Activated CD4-positive, alpha-beta T cell treated with anti-CD3 and anti-CD28 coated beads for 4 hours (primary cell): Measurements from ENCODE around the gene HPCAL1.

ENCODE experiments used
- DNase-seq, 2 donors: peaks; one replicate each; pipeline ENCODE4 v3.0.0-alpha.2; 2020

The HPCAL1 gene

DNA sequence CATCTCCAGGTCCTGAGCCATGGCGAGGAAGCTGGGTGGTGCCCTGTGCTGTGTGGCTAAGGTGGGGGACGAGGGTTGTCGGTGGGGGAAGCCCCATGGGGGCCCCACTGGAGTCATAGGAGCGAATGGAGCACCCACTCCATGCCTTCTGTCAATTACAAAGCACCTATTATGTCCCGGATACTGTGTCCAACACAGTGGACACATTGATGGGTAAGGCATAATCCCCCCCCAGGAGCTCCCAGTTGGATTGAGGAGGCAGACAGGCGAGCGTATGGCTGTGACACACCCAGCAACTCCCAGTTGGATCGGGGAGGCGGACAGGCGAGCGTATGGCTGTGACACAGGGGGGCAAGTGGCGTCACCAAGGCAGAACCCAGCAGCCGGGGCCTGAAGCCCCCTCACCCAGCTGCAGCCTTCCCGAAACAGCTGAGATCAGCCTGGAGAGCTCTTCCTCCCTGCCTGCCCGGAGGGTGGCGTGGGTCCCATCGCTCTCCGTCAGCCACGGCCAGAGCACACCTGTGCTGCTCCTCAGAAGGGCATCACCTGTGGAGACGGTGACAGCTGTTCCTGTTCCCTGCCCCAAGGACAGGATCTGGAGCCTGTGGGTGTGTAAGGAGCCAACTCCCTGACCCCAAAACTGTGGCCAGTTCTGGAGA, 69.6 kb downstream of the HPCAL1 start:
- DNase-seq, result no peak

- no peak for DNase-seq
These were observed 70.1 kb downstream of the HPCAL1 start for GRCh38 chr2:10372862-10373240.

- DNase-seq, result no peak
These were observed 71.2 kb downstream of the HPCAL1 start for GRCh38 chr2:10373931-10374330.

DNA sequence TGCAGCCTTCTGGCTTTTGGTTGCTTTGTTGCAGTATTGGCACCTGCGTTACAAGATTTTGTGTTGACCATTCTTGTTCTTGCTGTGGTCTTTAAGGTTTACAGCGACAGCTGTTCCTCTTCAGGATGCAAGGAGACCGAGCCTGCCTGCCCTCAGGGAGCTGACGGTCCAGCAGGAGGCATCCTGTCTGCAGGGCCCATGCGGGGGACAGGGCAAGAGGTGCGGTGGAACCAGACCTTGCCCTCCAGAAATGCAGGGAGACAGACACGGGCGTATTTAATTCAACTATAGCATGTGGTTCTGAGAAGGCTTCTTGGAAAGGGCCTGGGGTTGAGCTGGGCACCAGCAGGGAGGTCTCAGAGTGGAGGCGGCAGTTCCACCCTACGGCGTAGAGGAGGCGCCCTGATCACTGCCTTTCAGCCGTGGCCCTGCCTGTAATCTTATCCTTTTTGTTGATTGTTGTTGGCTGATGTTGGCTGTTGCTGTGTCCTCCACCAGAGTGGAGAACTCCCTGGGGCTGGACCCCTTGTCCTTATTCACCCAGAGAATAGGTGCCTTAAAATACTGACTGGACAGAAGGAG, 71.7 kb downstream of the HPCAL1 start:
- DNase-seq, result no peak

DNA sequence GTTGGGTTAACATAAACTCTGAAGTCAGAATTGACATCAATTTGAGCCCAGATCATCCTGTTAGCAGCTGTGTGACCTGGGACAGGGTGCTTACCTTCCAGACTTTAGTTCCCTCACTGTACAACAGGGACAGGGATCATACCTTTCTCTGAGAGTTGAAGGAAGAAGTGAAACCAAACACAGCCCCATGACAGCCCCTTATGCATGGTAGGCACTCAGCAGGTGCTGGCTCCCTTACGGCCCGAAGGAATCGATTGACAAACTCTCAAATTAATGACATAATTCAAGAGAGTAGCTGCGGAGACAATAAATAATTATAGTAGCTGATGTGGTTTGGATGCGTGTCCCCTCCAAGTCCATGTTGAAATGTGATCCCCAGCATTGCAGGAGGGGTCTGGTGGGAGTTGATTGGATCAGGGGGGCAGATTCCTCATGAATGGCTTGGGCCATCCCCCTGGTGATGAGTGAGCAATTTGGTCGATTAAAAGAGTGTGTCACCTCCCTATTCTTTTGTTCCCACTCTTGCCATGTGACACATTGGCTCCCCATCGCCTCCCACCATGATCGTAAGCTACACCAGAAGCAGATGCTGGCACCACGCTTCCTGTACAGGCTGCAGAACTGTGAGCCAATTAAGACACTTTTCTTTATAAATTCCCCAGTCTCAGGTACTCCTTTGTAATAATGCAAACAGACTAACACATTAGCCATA, 73.0 kb downstream of the HPCAL1 start:
- peak; percentile 22 to 29 for DNase-seq

GRCh38 chr2:10377052-10377746, 74.5 kb downstream of the HPCAL1 start:
- no peak for DNase-seq

DNA sequence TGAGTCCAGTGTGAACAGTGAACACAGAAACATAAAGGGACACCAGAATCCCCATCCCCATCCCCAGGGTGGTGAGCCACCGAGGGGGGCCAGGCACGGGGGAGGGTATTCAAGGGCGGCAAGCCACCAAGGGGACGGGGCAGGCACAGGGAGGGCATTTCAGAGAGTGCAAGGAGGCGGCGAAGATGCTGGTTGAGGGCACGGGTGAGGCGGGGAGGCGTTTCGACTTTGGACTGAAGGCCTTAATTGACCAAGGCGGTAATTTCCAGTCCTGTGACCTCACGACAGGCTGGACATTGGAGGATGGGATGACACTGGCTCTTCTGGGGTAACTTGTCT, 75.0 kb downstream of the HPCAL1 start:
- DNase-seq, result no peak

DNA sequence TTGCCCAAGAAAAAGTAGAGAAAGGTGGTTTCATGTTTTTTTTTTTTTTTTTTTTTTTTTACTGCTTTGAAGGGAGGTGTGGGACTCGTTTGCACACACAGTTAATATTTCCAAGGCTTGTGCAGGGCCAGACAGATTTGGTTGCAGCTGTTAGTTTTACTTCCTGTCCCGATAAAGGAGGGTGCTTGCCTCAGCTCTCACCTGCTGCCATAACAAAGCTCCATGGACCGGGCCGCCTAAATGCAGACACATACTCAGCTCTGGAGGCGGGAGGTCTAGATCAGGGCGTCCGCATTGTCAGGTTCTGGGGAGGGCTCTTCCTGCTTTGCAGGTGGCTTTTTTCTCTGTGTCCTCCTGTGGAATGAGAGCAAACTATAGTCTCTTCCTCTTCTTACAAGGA, 75.5 kb downstream of the HPCAL1 start:
- peak; percentile 28 for DNase-seq

- no peak for DNase-seq
These were observed 77.6 kb downstream of the HPCAL1 start for GRCh38 chr2:10380048-10380926.

DNA sequence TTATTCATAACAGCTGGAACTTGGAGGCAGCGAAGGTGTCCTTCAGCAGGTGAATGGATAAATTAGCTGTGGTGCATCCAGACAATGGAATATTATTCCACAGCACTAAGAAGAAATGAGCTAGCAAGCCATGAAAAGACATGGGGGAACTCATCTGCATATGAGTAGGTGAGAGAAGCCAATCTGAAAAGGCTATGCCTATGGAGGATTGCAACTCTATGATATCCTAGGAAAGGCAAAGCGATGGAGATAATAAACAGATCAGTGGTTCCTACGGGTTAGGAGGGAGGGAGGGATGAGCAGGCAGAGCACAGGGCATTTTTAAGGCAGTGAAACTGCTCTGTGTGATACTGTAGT, 79.3 kb downstream of the HPCAL1 start:
- no peak for DNase-seq

DNA sequence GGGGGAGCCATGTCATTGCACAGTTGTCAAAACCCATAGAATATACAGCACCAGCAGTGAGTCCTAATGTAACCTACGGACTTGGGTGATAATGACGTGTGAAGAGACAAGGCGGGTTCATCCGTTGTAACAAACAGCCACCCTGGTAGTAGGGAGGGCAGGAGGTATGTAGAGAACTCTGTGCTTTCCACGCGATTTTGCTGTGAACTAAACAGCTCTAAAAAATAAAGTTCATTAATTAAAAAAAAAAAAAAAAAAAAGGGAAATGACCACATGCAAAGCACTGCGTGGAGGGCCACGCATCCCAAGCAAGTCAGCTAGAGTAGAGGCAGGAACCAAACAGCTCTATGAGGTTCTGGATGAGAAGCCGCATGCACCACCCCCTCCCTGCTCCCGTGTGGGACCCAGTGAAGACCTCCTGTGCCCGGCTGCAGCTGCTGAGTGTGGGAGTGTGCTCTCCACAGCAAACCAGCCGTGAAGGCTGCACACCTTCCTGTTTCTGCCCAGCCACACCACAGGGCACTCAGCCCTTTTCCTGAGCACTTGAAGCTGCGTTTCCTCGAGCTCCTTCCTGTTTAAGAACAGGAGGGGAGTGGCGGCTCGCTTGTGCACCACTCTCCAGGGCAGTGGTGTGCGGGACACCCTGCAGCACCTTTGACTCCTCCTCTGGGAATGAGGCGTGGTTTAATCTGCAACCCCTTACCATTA, 79.8 kb downstream of the HPCAL1 start:
- peak in 1 of 2 donors; percentile 19 for DNase-seq

DNA sequence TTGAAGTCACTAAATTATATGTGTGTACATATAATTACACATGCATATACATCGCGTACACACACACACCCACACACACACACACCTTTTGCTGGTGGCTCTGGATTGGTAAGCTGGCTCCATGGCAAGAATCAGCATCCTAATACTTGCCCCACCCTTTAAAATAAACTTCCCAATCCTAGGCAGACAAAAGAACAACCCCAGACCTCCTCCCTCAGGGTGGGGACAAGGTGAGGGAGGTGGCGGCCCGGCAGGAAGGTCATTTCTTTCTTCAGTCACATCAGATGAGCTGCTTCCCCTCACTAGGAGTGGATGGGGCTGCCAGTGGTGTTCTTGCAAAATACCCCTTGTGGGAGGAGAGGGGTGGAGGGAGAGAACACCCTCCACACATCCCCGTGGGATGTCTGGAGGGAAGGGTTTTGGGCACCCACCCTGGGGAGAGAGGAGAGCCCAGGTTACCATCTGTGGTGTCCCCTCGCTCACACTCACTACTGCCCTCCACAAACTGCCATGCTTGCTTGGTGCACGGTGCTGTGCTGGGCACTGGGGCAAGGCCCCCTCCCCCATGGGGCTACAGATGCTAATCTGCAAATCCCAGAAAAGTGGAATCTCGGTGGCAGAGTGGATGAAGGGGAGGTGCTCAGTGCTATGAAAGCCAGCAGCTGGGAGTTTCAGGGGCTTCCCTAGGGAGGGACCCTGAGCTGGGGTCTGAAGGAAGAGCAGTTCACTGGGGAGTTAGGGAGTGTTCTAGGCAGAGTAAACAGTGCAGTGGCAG, 81.4 kb downstream of the HPCAL1 start:
- DNase-seq, result no peak

GRCh38 chr2:10385501-10385900, 82.8 kb downstream of the HPCAL1 start:
- DNase-seq, result no peak

GRCh38 chr2:10385933-10386773, 83.4 kb downstream of the HPCAL1 start:
- DNase-seq, result no peak

GRCh38 chr2:10387033-10387432, 84.3 kb downstream of the HPCAL1 start:
- no peak for DNase-seq

DNA sequence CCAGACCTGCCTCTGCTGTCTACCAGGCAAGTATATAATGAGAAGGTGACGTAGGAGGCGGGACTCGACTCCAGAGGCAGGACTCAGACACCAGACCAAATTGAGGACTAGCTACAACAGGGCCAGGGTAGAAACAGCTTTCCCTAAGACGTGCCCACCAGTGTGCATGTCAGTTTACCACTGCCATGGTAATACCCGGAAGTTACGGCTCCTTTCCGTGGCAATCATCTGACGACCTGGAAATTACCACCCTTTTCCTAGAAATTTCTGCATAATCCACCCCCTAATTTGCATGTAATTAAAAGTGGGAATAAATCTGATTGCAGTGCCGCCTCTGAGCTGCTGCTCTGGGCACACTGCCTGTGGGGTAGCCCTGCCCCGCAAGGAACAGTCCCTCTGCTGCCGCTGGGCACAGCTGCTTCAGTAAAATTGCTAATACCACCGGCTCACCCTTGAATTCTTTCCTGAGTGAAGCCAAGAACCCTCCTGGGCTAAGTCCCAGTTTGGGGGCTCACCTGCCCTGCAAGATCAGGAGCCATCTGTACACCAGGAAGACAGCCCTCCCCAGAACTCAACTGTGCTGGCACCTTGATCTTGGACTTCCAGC, 86.4 kb downstream of the HPCAL1 start:
- DNase-seq, result no peak

DNA sequence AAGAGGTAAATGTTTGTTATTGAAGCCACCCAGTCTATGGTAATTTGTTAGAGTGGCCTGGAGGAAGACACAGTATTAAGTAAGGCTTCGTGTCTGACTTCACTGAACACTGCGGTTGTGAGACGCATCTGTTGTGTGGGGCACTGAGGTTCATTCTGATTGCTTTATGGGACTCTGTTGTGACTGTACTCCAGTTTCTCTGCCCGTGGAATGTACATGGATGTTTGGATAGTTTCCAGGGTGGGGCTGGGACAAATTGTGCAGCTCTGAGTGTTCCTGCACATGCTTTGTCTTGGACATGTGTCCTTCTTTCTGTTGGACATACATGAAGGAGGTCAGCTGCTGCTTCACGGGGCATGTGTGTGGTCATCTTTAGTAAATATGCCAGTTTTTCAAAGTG, 86.9 kb downstream of the HPCAL1 start:
- DNase-seq, result no peak

- no peak for DNase-seq
These were observed 87.7 kb downstream of the HPCAL1 start for GRCh38 chr2:10390369-10390801.

DNA sequence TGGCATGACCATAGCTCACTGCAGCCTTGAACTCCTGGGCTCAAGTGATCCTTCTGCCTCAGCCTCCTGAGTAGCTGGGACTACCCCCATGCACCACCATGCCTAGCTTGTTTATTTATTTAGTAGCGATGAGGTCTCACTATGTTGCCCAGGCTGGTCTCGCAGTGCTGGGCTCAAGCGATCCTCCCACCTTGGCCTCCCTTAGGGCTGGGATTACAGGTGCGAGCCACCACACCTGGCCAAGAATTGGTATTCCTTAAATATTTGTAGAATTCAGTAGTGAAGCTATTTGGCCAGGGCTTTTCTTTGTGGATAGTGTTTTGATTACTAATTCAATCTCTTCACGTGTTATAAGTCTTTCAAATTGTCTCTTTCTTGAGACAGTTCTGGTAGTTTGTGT, 89.4 kb downstream of the HPCAL1 start:
- DNase-seq, result no peak

GRCh38 chr2:10392548-10392947, 89.8 kb downstream of the HPCAL1 start:
- no peak for DNase-seq
